Measurements from ENCODE around the gene TPRG1L.
"Not testable (repeated sequence)": the region's sequence is repeated elsewhere in the genome, so short reads cannot be mapped to it uniquely, and the experiment has no call there.

The TPRG1L gene

DNA sequence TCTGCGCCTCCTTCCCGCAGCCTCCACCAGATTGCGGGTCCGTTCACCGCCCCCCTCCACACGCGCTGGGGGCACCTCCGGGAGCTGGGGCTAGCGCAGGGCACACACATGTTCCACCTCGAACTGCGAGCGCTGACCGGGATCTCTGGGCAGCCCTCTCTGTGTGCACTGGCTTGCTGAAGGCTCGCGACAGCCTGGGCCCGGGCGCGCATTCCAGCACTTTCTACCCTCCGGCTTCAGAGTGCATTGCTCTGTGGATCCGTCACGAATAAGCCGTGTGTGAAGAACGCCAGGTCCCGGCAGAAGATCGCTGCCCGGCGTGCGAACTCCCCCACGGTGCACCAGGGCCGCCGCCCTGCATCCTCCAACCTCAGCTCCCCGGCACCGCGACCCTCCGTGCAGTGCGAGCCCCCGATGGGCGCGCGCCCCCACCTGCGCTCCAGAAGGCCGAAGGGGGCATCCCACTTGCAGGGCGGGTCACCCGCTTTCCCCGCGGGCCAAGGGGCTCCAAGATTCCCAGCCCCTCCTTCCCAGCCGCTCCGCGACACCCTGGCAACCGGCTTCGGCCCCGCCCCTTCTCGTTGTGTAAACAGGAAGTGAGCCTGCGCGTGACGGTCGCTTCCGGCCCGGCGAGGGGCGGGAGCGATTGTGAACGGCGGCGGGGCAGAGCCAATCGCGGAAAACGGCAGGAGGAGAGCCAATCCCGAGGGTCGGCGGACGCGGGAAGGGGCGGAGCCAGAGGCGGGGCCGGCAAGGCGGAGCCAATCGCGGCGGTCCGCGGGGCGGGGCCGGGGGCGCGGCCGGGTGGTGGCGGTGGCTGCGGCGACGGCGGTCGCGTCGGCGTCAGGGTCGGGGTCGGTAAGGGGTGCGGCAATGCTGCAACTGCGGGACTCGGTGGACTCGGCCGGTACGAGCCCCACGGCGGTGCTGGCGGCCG lies at the start of gene TPRG1L:
Gene TPRG1L (plus strand): TSS at position 816 of the 937 bp plus-strand sequence. CDS start 58 bp downstream, at position 874.
- peak; percentile 96 for DNase-seq (ENCODE audit: low spot score)

- DNase-seq (ENCODE audit: low spot score), result not testable (repeated sequence)
These were observed 49.3 kb upstream of the TPRG1L start for GRCh38 chr1:3575515-3575914.

DNA sequence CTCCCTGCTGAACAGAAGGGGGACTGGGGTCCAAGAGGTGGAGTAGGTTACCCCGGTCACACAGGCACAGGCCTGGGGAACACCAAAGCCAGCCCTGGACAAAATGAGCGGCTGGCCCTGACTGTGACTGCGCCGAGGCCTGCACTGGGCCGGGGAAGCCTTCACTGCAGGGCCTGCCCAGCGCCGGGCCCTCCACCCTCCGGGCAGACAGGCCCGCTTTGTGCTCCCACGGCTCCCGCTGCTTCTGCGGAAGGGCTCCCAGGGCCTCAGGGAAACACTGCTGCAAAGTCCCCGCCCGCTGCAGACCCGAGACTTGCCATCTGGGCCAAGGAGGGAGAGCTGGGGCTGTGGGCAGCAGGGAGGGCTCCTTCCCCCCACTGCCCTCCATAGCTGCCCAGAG lies 48.8 kb upstream of the TPRG1L start:
- no peak for DNase-seq (ENCODE audit: low spot score)

DNA sequence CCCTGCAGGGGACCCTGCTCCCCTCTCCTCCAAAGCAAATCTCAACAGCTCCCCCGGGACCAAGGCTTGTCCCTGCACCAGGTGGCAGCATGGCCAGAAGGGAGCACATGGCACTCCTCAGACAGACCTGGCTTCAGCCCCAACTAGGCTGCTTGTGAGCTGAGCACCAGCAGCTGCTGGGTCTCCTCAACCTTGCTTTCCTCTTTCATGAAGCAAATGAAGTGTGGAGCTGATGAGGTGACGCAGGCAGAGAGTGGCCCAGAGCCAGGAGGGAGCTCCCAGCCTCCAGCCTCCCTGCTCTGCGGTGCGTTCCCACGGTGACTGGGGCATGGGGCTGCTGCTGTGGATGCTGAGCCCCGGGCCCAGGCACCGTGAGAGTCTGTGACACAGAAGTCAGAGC lies 47.5 kb upstream of the TPRG1L start:
- DNase-seq (ENCODE audit: low spot score), result no peak

DNA sequence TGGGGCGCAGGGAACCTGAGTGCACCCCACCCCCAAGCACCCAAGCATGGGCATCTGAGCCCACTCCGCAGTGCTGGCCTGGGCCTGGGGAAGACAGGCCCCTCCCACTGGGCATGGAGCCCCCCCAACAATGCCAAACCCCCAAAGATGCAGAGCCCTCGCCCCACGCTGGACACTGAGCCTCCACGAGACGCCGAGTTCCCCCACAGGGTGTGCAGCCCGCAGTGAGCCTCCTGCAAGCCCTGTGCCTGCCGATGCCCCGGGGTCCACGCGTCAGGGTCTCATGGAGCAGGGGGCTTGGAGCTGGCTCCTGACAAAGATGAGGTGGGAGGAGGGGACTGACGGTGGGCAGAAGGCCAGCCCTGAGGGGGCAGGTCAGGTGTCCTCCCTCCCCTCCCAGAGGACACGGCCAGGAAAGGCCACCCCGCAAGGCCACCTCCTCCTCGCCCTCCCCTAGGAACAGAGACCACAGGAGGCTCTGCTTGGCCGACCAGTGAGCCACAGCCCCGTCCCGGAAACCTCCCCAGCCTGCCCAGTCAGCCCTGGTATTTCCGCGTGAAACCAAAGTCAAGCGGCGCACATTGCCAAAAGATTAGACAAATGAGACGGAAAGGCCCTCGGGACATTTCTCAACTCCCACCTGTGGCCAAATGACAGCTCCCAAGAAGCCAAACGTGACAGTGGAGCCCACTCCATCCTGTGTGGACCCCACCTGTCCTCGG lies 46.9 kb upstream of the TPRG1L start:
- no peak for DNase-seq (ENCODE audit: low spot score)

- no peak for DNase-seq (ENCODE audit: low spot score)
These were observed 46.4 kb upstream of the TPRG1L start for GRCh38 chr1:3578433-3578805.

- DNase-seq (ENCODE audit: low spot score), result no peak
These were observed 45.9 kb upstream of the TPRG1L start for GRCh38 chr1:3578906-3579305.

GRCh38 chr1:3579626-3580025 lies 45.2 kb upstream of the TPRG1L start:
- DNase-seq (ENCODE audit: low spot score), result no peak

DNA sequence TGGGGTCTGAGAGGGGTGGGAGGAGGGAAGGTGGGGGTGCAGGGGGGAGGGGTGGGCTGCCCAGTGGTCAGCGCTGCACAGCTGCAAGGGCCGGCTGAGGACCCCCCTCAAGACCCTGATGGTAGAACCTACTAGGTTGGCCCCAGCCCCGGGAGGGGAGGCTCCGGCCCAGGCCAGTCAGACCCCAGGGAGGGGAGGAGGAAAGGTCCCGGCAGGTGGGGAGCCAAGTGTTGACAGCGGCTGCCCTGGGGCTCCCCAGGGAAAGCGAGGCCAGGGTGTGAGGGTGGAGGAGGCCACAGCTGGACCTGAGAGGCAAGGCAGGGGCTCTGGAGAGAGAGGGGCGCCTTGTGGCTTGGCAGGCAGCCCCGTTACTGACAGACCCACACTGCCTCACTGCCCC lies 44.6 kb upstream of the TPRG1L start:
- no peak for DNase-seq (ENCODE audit: low spot score)

- DNase-seq (ENCODE audit: low spot score), result no peak
These were observed 43.3 kb upstream of the TPRG1L start for GRCh38 chr1:3581296-3582036.

DNA sequence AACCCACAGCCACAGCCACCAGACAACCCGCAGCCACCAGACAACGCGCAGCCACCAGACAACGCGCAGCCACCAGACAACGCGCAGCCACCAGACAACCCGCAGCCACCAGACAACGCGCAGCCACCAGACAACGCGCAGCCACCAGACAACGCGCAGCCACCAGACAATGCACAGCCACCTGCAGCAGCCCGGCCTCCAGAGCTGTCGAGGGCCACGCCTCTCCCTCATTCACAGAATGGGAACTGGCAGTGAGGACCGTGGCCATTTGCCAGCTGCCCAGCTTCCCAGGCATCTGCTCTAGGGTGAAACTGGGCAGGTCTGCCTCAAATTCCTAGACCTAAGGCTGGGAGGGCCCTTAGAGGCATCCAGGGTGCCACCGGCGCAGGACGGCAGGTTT lies 41.1 kb upstream of the TPRG1L start:
- DNase-seq (ENCODE audit: low spot score), result not testable (repeated sequence)

- DNase-seq (ENCODE audit: low spot score), result no peak
These were observed 39.9 kb upstream of the TPRG1L start for GRCh38 chr1:3584915-3585314.

GRCh38 chr1:3585353-3585868 lies 39.4 kb upstream of the TPRG1L start:
- DNase-seq (ENCODE audit: low spot score), result not testable (repeated sequence)

- no peak for DNase-seq (ENCODE audit: low spot score)
These were observed 38.8 kb upstream of the TPRG1L start for GRCh38 chr1:3585940-3586568.

GRCh38 chr1:3586986-3587759 lies 37.6 kb upstream of the TPRG1L start:
- no peak for DNase-seq (ENCODE audit: low spot score)

DNA sequence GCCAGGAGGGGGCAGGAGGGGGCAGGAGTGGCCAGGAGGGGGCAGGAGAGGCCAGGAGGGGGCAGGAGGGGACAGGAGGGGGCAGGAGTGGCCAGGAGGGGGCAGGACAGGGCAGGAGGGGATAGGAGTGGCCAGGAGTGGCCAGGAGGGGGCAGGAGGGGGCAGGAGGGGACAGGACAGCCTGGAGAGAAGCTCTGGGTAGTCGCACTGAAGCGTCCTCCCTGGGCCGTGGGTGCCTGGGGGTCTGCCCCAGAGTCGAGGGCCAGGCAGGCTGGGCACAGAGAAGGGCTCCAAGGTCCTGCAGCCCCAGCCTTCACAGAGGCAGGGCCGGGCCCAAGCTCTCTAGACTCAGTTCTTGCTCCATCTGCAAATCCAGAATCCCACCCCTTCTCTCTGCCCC lies 36.4 kb upstream of the TPRG1L start:
- DNase-seq (ENCODE audit: low spot score), result no peak

DNA sequence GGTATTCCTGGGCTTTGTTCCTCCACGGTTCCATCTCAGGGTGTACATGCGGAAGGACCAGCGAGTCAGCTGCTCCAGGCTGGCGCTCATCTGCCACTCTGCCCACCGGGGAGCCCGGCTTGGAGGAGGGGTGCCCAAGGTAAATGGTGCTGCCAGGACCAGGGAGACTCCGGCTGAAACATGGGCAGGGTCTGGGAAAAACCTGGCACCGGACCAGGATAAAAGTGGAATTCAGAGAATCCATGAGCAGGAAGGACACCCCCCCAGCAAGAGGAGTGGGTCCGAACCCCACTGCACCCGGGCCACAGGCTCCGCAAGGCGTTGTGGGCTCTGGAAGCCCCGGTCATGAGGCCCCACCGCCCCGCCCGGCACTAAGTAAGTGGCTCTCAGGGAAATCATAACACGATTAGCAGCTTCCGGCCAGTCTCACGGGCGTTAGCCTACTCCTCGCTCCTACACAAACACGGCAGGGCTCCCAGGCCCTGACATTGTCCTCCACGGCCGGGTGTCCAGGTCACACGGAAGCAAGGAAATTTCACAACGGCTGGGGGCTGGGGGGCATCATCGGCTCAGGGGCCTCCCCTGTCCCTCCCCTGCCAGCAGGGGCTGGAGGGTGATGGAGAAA lies 34.6 kb upstream of the TPRG1L start:
- DNase-seq (ENCODE audit: low spot score), result no peak

DNA sequence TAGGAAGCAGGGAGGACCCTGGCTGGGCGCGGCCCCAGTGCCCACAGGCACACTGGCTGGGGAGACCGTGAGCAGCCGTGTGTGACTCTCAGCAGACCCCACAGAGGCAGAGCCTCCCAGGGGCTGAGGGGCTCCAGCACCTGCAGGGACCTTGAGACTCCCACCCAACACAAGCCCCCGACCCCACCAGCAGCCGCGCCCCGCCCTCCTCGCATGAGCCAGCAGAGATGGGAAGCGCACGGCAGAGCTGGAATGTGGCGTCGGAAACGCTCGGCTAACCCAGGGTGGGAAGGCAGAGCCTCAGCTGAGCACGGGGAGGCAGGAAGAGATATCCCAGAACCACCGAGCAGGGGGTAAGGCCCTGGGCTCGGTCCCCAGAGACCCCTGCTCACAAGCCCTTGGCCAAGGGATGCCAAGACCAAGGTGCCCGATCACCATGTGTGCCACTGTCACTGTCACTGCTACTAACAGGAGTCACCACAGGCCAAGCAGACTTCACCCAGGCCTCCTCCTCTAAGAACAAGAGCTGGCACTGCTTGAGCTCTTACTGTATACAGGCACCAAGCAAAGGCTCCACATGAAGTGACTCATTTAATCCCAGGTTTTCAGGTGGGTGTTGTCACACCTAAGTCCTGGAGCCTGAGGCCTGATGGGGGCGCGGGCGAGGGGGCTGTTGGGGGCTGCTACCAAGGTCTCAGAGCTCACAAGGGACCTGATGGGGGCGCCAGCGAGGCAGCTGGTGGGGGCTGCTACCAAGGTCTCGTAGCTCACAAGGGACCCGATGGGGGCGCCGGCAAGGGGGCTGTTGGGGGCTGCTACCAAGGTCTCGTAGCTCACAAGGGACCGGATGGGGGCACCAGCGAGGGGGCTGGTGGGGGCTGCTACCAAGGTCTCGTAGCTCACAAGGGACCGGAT lies 33.6 kb upstream of the TPRG1L start:
- no peak for DNase-seq (ENCODE audit: low spot score)

GRCh38 chr1:3593334-3593733 lies 31.5 kb upstream of the TPRG1L start:
- no peak for DNase-seq (ENCODE audit: low spot score)
